ENCODE data around the gene BACE2. TPM values are rescaled to one million over a fixed set of nuclear protein-coding genes. Genes with fewer than 3 reads are reported as not detected.

The BACE2 gene
- total RNA-seq, 1 experiment from 2014 or later, result 23.2 TPM

DNA sequence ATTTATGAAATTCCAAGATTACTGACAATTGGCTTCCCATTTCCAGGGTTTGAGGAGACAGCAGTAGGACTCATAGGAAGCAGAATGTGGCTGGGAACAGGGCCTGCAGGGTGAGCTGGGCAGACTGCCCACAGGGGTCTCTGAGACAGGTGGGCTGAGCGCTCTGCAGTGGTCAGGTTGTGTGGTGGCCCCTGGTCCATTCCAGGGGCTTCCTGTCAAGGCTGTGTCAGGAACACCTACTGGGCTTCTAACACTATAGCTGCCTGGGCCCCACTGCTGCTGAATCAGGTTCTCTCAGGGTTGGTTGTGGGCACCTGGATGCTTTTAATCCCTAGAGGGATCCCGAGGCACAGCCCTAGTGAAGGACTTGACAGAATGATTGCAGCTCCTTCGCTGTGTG lies 72.1 kb downstream of the BACE2 start:
- Histone ChIP-seq H3K9me2 (ENCODE audit: insufficient read depth) (no peaks in the 10 kb centered on the region), H3K27ac (ENCODE audit: low read depth, low read length) (no peak overlapping the region), H2AFZ (ENCODE audit: low read depth, low read length, poor library complexity, severe bottlenecking) (no peak overlapping the region), H4K20me1 (ENCODE audit: insufficient read depth) (no peaks in the 10 kb centered on the region), H3K36me3 (ENCODE audit: control insufficient read depth in 1 of 2, insufficient read depth in 2 of 2, low read length in 2 of 2) (peaks cover 0 to 3% of the 10 kb centered on the region in 2 experiments; a peak in 1 of 4 replicates), H3K9me3 (ENCODE audit: control insufficient read depth in 1 of 2, insufficient read depth in 1 of 2, low read depth in 1 of 2, low read length in 2 of 2) (no peaks in the 10 kb centered on the region), H3K27me3 (ENCODE audit: insufficient read depth, low read length) (no peaks in the 10 kb centered on the region), H3K9ac (ENCODE audit: low read length) (no peak overlapping the region), H3K4me3 (replicated peaks in 1 of 2; ENCODE audit: low read depth in 1 of 2, low read length in 2 of 2) (no peak overlapping the region), H3K79me2 (ENCODE audit: insufficient read depth, low read length) (no peaks in the 10 kb centered on the region), H3K4me2 (ENCODE audit: low read length) (no peak overlapping the region), H3K4me1 (ENCODE audit: control insufficient read depth in 1 of 2, insufficient read depth in 2 of 2, low read length in 2 of 2) (no peaks in the 10 kb centered on the region)
- TF ChIP-seq EGR1 (IDR thresholded peaks at IDR 0.05; ENCODE audit: low read depth) (no peak), EZH2 (IDR thresholded peaks at IDR 0.05) (no peak), ZBTB33 (IDR thresholded peaks at IDR 0.05; ENCODE audit: extremely low read depth, insufficient replicate concordance, low read length) (no peak), SRF (IDR thresholded peaks at IDR 0.05; ENCODE audit: low read depth) (no peak), POLR2A (IDR thresholded peaks at IDR 0.05; ENCODE audit: borderline replicate concordance, extremely low read depth, insufficient read depth, insufficient read length) (no peak), RAD21 (IDR thresholded peaks at IDR 0.05; ENCODE audit: low read depth) (no peak), ELF1 (IDR thresholded peaks at IDR 0.05; ENCODE audit: borderline replicate concordance, low read depth) (no peak), EZH2phosphoT487 (IDR thresholded peaks at IDR 0.05; ENCODE audit: borderline replicate concordance) (no peak), POLR2AphosphoS5 (IDR thresholded peaks at IDR 0.05; ENCODE audit: low read depth, low read length) (no peak), ZNF274 (IDR thresholded peaks at IDR 0.05; ENCODE audit: low read depth, low read length) (no peak), YY1 (IDR thresholded peaks at IDR 0.05; ENCODE audit: extremely low read depth, insufficient replicate concordance, low read depth, low read length) (no peak)
- TF ChIP-seq, protein P1, sequence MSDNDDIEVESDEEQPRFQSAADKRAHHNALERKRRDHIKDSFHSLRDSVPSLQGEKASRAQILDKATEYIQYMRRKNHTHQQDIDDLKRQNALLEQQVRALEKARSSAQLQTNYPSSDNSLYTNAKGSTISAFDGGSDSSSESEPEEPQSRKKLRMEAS (IDR thresholded peaks at IDR 0.05), result no peak
- DNase-seq (ENCODE audit: low read depth, low spot score) (no peak), ATAC-seq (no peak)
- ChIA-PET RAD21 (ENCODE audit: low non-redundant PET in 1 of 2, low total read pairs in 2 of 2, uncharacterized antibody in 2 of 2, unreplicated experiment in 2 of 2) (no interaction called here), CTCF (no interaction called here), POLR2A (no interaction called here)
- no TSS peak for BruUV-seq (replicated peaks)
- intact Hi-C loops (cut with micrococcal nuclease), result no loop called here

Data from HCT116 (cell line).